Endometrial microvascular endothelial cells (primary cell): Measurements from ENCODE around the gene ABLIM3. TPM values are rescaled to one million over a fixed set of nuclear protein-coding genes. Genes with fewer than 3 reads are reported as not detected.

Source experiments
- in situ Hi-C: cut with HindIII; loops from 2 replicates; pipeline ENCODE4 v1.10.0; 2017; ENCODE audit warnings: low sequenced_read_pairs, low pct_unique_long_range_greater_than_20kb; ENCODE audit errors: inconsistent ontology term
- total RNA-seq: library from RNA; depleted of rRNA; stranded (reverse); fragments of >200 nt; gene quantifications from one replicate; pipeline ENCODE4 v1.2.3, GENCODE V29; 2015; ENCODE audit errors: inconsistent ontology term

ABLIM3 gene
- total RNA-seq, 1 donor from 2014 or later = 62.1 TPM

GRCh38 chr5:149129181-149129580 is 12.1 kb upstream of the ABLIM3 start:
- in situ Hi-C loops = no loop called here

DNA sequence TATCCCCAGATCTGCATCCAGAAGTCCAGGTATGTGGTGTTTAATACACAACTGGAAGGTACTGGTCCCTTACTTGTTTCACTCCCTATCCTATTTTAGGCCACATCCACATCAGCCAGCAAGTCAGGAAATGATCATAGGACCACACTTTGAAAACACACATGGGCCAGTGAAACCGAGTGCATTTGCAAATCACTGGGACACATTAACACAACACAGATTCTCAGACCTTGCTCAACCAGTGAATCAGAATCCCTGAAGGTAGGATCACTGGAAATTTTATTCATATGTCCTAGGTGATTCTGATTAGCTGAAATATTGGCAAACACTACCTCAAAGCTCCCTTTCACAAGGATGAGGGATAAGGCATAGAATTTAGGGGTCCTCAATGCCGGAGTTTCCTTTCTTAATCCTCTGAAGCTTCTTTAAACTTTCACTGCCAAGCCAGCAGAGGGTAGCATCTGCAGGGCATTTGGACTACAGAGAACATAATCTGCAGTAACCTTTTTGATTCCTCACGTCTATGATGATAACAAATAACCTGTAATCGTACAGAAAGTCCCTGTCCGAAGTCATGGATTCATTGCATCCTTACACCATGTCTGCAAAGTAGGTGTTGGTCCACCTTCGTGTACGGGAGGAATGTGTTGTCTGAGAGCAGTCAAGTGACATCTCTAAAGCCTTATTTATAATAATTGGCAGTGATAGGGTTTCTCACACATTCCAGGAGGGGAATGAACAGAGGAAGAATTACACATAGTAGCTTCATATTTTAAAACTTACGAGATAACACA is 11.0 kb upstream of the ABLIM3 start:
- in situ Hi-C loops = loop anchor here (5.0 kb wide), 1 partner anchor 92 kb away; no protein-coding TSS in a partner anchor

DNA sequence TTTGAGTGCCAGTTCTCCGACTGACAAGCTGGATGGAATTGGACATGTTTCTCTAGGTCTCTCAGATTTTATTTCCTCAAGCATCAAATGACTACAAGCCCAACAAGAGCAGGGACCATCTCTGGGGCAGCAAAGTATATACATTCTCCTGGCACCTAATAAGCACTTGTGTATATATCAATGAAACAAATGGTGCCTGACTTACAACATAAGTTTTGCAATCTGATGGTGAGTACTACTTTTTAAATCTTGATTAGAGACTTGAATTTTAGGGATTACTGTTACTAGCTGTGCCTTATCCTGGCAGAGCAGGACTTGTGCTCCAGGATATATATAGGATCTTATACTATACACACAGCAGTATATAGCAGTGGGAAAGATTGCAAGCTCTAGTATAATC is 8.8 kb upstream of the ABLIM3 start:
- in situ Hi-C loops = loop anchor here (5.0 kb wide), 1 partner anchor 90 kb away; no protein-coding TSS in a partner anchor

- in situ Hi-C loops = loop anchor here (5.0 kb wide), 1 partner anchor 88 kb away; no protein-coding TSS in a partner anchor
These were observed 7.2 kb upstream of the ABLIM3 start for GRCh38 chr5:149133795-149134777.

GRCh38 chr5:149134778-149135500 is 6.4 kb upstream of the ABLIM3 start:
- in situ Hi-C loops = loop anchor here (5.0 kb wide), 1 partner anchor 87 kb away; no protein-coding TSS in a partner anchor

DNA sequence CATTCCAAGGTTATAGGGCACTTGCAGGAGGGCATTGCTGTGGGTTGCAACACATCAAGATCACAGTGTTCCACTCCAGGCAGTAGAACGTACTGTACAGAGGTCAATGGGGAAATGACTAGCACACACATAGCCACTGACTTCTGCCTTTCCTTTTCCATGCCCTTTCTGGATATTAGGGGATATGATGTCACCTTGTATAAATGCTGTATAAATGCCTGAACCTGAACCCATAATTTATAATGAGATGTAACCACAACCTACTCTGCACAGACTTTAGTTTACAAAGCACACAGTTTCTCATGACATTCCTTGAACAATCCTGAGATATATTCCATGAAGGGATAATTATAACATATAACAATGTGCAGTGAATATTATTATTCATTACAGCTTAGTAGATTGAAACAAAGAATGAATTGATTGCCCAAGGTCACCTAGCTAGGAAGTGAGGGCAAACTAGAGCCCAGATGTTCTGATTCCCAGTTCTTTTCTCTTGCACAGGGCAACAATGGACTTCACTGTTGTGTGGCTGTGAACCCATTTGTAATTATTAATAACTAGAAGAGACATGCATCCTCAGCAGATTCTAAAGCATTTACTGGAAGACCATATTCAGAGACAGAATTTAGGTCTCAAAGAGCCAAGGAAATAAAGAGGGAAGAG is 5.6 kb upstream of the ABLIM3 start:
- in situ Hi-C loops = no loop called here

DNA sequence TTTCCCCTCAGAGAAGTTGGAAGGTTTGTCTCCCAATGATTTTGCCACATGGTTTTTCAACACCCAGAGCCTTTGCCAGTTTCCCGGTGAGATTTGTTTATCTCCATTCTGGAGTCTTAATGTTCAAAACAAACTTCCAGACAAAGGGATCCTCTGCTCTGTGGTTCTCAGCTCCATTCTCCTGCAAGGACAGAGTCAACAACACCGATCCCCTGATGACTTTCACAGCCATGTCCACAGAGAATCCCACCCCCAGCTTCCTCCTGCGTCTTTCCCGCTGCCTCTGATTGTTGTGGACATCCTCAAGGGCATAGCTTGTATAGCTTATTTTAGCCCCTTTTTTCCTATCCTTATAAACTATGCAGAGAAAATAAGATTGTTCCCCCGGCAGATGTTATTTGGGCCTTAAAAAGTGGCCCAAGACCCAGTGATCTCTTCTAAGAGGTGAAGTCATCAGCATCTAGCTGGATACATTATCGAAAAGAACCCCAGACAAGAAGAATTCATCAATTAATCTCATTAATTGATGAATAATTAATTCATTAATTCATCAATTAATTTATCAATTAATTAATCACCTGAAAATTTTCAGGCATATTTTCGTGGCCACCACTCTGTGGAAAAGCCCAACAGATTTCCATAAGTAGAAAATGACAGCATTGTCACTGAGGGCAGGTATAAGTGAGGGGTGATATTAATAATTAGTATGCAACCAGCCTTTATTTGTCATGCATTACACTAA is 2.9 kb upstream of the ABLIM3 start:
- in situ Hi-C loops = no loop called here

GRCh38 chr5:149140197-149141002 is 893 bp upstream of the ABLIM3 start:
- in situ Hi-C loops = no loop called here

DNA sequence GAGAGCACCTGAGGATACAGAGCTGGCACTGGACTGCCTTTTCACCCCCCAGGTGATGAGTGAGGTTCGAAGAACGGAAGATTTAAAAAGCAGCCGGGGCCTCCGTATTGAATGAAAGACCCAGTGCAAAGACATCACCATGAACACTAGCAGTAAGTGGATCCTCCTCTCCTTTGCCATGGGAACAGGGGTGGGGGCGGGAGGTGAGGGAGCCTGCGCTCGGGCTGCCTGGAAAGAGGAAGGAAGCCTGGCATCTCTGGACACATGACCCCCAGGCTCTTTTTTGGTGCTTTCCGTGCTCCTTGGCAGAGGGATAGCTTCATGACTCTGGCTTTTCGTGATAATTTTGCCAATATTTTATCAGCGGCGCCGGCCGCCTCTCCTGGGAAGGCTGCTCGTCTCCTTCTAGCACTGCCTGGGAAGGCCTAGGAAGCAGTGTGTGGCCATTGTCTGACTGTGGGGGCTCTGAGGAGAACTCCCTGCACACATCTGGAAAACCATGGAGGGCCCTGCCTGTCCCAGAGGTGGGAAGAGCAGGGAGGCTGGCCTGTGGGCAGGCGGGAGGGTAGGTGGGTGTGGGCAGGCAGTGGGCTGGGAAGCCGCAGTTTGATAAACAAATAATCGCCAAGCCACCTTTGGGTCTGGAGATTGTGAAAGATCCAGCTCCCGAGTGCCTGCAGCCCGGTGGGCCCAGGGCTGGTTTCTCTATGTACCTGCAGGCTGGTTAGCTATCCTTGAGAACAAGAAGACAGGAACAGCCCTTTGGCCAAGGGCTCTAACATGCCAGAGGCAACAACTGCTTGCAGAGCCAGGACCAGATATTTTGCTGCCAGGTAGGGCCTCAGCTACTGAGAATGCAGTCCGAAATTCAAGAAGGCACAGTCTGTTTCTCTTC is 911 bp downstream of the ABLIM3 start:
- in situ Hi-C loops = no loop called here

DNA sequence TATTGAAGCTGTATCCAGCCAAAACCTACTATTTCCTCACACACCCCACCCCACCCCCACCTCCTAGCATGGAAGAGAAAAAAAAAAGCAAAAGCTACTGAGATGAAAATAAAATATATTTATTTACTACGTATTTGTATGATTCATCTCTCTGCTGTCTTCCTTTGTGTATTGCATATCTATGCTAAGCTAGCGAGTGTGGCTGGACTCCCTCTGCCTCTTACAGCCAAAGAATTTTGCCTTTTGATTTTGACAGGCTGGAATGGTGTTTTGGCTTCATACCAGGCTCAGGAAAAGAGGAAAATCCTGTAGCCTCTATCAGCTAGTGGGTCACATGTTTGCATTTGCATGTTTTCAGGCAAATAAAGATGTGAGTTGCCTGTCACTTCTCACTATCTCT is 2.2 kb downstream of the ABLIM3 start:
- in situ Hi-C loops = no loop called here

- in situ Hi-C loops = no loop called here
These were observed 3.3 kb downstream of the ABLIM3 start for GRCh38 chr5:149144637-149145036.

DNA sequence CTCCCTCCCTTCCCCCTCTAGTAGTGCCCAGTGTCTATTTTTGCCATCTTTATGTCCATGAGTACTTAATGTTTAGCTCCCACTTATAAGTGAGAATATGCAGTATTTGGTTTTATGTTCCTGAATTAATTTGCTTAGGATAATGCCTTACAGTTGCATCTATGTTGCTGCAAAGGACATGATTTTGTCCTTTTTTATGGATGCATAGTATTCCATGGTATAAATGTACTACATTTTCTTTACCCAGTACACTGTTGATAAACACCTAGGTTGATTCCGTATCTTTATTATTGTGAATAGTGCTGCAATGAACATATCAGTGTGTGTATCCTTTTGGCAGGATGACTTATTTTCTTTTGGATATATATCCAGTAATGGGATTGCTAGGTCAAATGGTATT is 3.8 kb downstream of the ABLIM3 start:
- in situ Hi-C loops = no loop called here

DNA sequence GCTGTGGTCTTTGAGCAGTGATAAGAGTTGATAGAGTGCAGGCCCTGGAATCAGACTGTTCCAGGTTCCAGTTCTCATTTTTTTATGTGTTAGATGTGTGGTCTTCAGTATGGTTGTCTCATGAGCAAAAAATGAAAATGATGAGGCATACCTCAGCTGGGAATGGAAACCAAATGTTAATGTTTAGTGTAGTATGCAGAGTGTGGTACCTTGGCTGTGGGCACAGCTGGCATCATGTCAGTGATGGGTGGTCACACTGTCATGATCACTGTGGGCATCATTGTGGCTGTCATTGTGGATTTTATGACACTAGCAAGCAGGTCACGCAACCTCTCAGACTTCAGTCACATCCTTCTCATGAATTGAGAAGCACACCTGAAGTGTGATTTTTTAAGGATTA is 6.4 kb downstream of the ABLIM3 start:
- in situ Hi-C loops = no loop called here

- in situ Hi-C loops = no loop called here
These were observed 8.6 kb downstream of the ABLIM3 start for GRCh38 chr5:149149942-149150341.

DNA sequence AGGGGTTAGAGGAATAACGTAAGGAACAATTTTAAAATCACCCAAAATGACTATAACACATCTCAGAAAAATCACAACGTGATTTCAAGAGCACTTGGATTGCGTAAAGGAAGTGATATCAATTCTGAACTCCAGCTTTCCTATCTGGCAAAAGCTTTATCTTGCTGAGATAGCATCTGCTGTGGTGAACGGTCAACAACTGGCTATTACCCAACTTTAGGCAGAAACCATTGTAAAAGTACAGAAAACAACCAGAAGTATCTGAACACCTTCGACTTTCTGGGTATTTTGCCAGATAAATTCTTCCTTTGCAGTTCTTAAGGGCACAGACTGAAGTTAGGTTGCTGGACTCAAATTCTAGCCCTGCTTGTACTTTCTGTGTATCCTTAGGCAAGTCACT is 9.2 kb downstream of the ABLIM3 start:
- in situ Hi-C loops = no loop called here

DNA sequence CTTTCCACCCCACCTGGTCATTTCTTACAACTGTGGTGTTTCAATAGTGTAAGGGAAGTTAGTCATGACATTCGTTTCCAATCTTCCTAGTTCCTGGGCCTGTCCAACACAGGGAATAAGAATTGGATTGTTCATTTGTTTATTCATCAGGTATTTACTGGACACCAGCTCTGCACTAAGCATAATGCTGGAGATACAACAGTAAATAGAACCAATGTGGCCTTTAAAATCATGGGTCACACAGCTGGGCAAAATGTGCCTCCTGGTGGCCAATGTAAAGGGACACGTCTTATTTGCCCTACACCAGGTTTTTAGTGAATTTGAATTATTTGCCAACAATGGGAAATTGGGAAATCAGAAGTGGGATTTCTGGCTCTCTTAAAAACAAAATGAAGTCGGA is 10.4 kb downstream of the ABLIM3 start:
- in situ Hi-C loops = no loop called here
